Keratinocyte (primary cell): Measurements from ENCODE around the gene PXDN. TPM values are rescaled to one million over a fixed set of nuclear protein-coding genes. Genes with fewer than 3 reads are reported as not detected.

Source experiments
- DNase-seq: peaks from one replicate; pipeline ENCODE4 v3.0.0-alpha.2; 2011; ENCODE audit warnings: low read depth, missing footprints, low spot score
- FAIRE-seq: peaks from 2 replicates; lab custom pipeline; 2011; peaks lifted over from hg19 to GRCh38; lab: Jason Lieb, UNC
- H2AFZ ChIP-seq: 2 replicates; pipeline ENCODE4 v1.6.0; 2012; ENCODE audit warnings: low read length, control low read depth, inconsistent platforms; ENCODE audit not compliant: control insufficient read depth
- H3K27ac ChIP-seq: 2 replicates; pipeline ENCODE4 v1.5.1; 2011; ENCODE audit warnings: low read length; ENCODE audit not compliant: control insufficient read depth, insufficient read depth
- H3K27me3 ChIP-seq: 3 replicates; pipeline ENCODE4 v1.6.0; 2011; ENCODE audit warnings: low read length; ENCODE audit not compliant: control insufficient read depth, insufficient read depth; ENCODE audit errors: extremely low read depth
- H3K36me3 ChIP-seq, 2 experiments: 2 replicates in 1 of 2; 3 replicates in 1 of 2; pipeline ENCODE4 v1.5.1; 2011; ENCODE audit warnings: low read length in 2 of 2, mild to moderate bottlenecking in 1 of 2; ENCODE audit not compliant: control insufficient read depth in 2 of 2, insufficient read depth in 2 of 2; ENCODE audit errors: extremely low read depth in 1 of 2
- H3K4me1 ChIP-seq: 3 replicates; pipeline ENCODE4 v1.5.1; 2011; ENCODE audit warnings: low read length; ENCODE audit not compliant: control insufficient read depth, insufficient read depth; ENCODE audit errors: extremely low read depth
- H3K4me2 ChIP-seq: 3 replicates; pipeline ENCODE4 v1.6.0; 2011; ENCODE audit warnings: low read depth, low read length; ENCODE audit not compliant: control insufficient read depth, insufficient read depth; ENCODE audit errors: extremely low read depth
- H3K4me3 ChIP-seq, 3 experiments: fragments of 200-600 bp in 1 of 3; sonication (generic) in 1 of 3; 2 replicates in 2 of 3; 3 replicates in 1 of 3; pipeline ENCODE4 v1.5.1; 2011 to 2016; ENCODE audit warnings: low read length in 3 of 3, mild to moderate bottlenecking in 3 of 3, control low read depth in 2 of 3, inconsistent platforms in 1 of 3, low read depth in 1 of 3, mixed read lengths in 1 of 3, mixed run types in 1 of 3, moderate library complexity in 1 of 3; ENCODE audit not compliant: control insufficient read depth in 2 of 3, insufficient read depth in 2 of 3; ENCODE audit errors: extremely low read depth in 1 of 3
- H3K79me2 ChIP-seq: 2 replicates; pipeline ENCODE4 v1.6.0; 2012; ENCODE audit warnings: low read length; ENCODE audit not compliant: control insufficient read depth, insufficient read depth
- H3K9ac ChIP-seq: 3 replicates; pipeline ENCODE4 v1.6.0; 2011; ENCODE audit warnings: low read length; ENCODE audit not compliant: control insufficient read depth, insufficient read depth; ENCODE audit errors: extremely low read depth
- H3K9me1 ChIP-seq: 3 replicates; pipeline ENCODE4 v1.6.0; 2011; ENCODE audit warnings: low read length; ENCODE audit not compliant: control insufficient read depth, insufficient read depth; ENCODE audit errors: extremely low read depth
- H3K9me3 ChIP-seq: 2 replicates; pipeline ENCODE4 v1.5.1; 2012; ENCODE audit warnings: low read depth, low read length; ENCODE audit not compliant: control insufficient read depth
- H4K20me1 ChIP-seq: 3 replicates; pipeline ENCODE4 v1.6.0; 2011; ENCODE audit warnings: low read length; ENCODE audit not compliant: control insufficient read depth, insufficient read depth; ENCODE audit errors: extremely low read depth
- CTCF ChIP-seq, 3 experiments: IDR thresholded peaks in 1 of 3; conservative IDR thresholded peaks in 1 of 3; optimal IDR thresholded peaks in 1 of 3; 2 replicates in 2 of 3; 3 replicates in 1 of 3; pipeline versions ENCODE3 to v1.5.1; 2011; ENCODE audit warnings: low read length in 3 of 3, mild to moderate bottlenecking in 3 of 3, moderate library complexity in 2 of 3, control low read depth in 1 of 3, inconsistent platforms in 1 of 3; ENCODE audit not compliant: insufficient read depth in 2 of 3; ENCODE audit errors: extremely low read depth in 1 of 3
- EZH2 ChIP-seq: IDR thresholded peaks from one replicate; pipeline ENCODE4 v1.6.1; 2012; ENCODE audit warnings: inconsistent platforms, mild to moderate bottlenecking, low read length, moderate library complexity
- dilution Hi-C: fragments of 300-500 bp; cut with MboI; formaldehyde crosslinking; loops from one replicate; pipeline ENCODE4 v1.7.0; 2020; ENCODE audit warnings: low sequenced_read_pairs; ENCODE audit not compliant: extremely low pct_ligation_motif_present
- polyA plus RNA-seq, 5 experiments: library from polyadenylated mRNA; depleted of rRNA in 3 of 5; stranded (reverse) in 3 of 5; stranded (forward) in 1 of 5; unstranded in 1 of 5; fragments of >200 nt; gene quantifications; 1 replicate in 1 of 5; 2 replicates in 3 of 5; 3 replicates in 1 of 5; pipeline versions ENCODE4 v1.2.1 to v1.2.3, GENCODE V29; 2011 to 2012; ENCODE audit warnings: missing spikeins in 2 of 5, low read depth in 1 of 5, low replicate concordance in 1 of 5

PXDN gene
- polyA plus RNA-seq, 1 donor (not counting 4 experiments of a cell fraction or from before 2014, with no cell fraction given): 36.7 TPM

GRCh38 chr2:1713839-1714236, 30.5 kb downstream of the PXDN start:
- TF ChIP-seq EZH2: no peak
- no peak for TF ChIP-seq CTCF (optimal IDR thresholded peaks at IDR 0.05 in 1 of 3, IDR thresholded peaks at IDR 0.05 in 1 of 3, conservative IDR thresholded peaks at IDR 0.05 in 1 of 3; ENCODE audit: extremely low read depth in 1 of 3, insufficient read depth in 2 of 3, low read length in 3 of 3)
- peaks cover 3% of the 10 kb centered on the region for H3K9me1 ChIP-seq
- DNase-seq (no peak), FAIRE-seq (no peak)
- no peak overlapping the region for H3K4me3 ChIP-seq
- peaks cover 20% of the 10 kb centered on the region for H3K4me1 ChIP-seq
- no peaks in the 10 kb centered on the region for H4K20me1 ChIP-seq
- no peak overlapping the region for H3K27ac ChIP-seq
- H3K36me3 ChIP-seq: no peaks in the 10 kb centered on the region
- peaks cover 62% of the 10 kb centered on the region for H3K79me2 ChIP-seq
- dilution Hi-C loops: no loop called here
- no peak overlapping the region for H3K9ac ChIP-seq
- no peaks in the 10 kb centered on the region for H3K9me3 ChIP-seq
- no peak overlapping the region for H3K4me2 ChIP-seq
- no peak overlapping the region for H2AFZ ChIP-seq
- no peaks in the 10 kb centered on the region for H3K27me3 ChIP-seq

GRCh38 chr2:1713142-1713838, 31.0 kb downstream of the PXDN start:
- no peak overlapping the region for H3K27ac ChIP-seq
- no peaks in the 10 kb centered on the region for H3K9me3 ChIP-seq
- dilution Hi-C loops: no loop called here
- H2AFZ ChIP-seq: no peak overlapping the region
- no peak overlapping the region for H3K9ac ChIP-seq
- peaks cover 57% of the 10 kb centered on the region for H3K79me2 ChIP-seq
- H3K36me3 ChIP-seq: no peaks in the 10 kb centered on the region
- H3K9me1 ChIP-seq: peaks cover 3% of the 10 kb centered on the region
- TF ChIP-seq EZH2 (no peak), CTCF (optimal IDR thresholded peaks at IDR 0.05 in 1 of 3, IDR thresholded peaks at IDR 0.05 in 1 of 3, conservative IDR thresholded peaks at IDR 0.05 in 1 of 3; ENCODE audit: extremely low read depth in 1 of 3, insufficient read depth in 2 of 3, low read length in 3 of 3) (no peak)
- H3K4me2 ChIP-seq: no peak overlapping the region
- no peak overlapping the region for H3K4me3 ChIP-seq
- DNase-seq (no peak), FAIRE-seq (no peak)
- H4K20me1 ChIP-seq: no peaks in the 10 kb centered on the region
- peaks cover 25% of the 10 kb centered on the region for H3K4me1 ChIP-seq
- no peaks in the 10 kb centered on the region for H3K27me3 ChIP-seq
